ENCODE data around the gene LRBA. TPM values are rescaled to one million over a fixed set of nuclear protein-coding genes. Genes with fewer than 3 reads are reported as not detected.

Gene LRBA
- total RNA-seq, 1 experiment from 2014 or later, result 55.3 TPM

DNA sequence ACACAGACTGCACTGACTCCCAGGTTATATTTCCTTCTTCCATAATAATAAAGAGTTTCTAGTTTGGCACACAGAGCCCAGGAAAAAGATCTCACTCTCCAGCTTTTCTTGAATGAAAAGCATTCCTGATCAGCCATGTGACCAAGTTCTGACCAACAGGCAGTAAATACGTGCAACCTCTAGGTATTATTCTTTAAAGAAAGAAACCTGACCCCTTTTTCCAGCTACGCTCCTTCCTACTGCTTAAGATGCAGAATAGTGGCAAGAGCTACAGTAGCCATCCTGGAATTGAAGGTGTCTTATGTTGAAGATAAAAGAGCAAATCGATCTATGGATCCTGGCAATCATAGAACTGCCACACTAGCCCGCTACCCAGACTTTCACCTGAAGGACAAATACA is 76.7 kb downstream of the LRBA start:
- peak; percentile 45 for DNase-seq
- Histone ChIP-seq H3K79me2 (ENCODE audit: insufficient read depth, low read length) (peaks cover 2% of the 10 kb centered on the region; the same call in 1 of the 2 replicates), H3K4me1 (ENCODE audit: insufficient read depth, low read length) (peaks cover 2% of the 10 kb centered on the region; the same call in 1 of the 2 replicates), H2BK15ac (ENCODE audit: low read depth, low read length) (no peak overlapping the region), H3K9me3 (ENCODE audit: control insufficient read depth, low read depth, low read length) (no peaks in the 10 kb centered on the region), H3K4me2 (ENCODE audit: insufficient read depth, insufficient read length, low read length) (peak overlapping the region; percentile 36), H3K4ac (ENCODE audit: low read depth, low read length) (no peak overlapping the region), H4K20me1 (ENCODE audit: control insufficient read depth, insufficient read depth, insufficient read length) (no peaks in the 10 kb centered on the region), H2AFZ (ENCODE audit: low read length) (no peak overlapping the region), H3K79me1 (ENCODE audit: insufficient read depth, low read depth, low read length, poor library complexity, severe bottlenecking) (peaks cover 3% of the 10 kb centered on the region), H2BK5ac (ENCODE audit: insufficient read length, low read length) (no peak overlapping the region), H3K23ac (ENCODE audit: insufficient read length, low read depth, low read length) (no peak overlapping the region), H3K18ac (ENCODE audit: insufficient read length, low read depth, low read length) (no peak overlapping the region), H3K14ac (ENCODE audit: insufficient read depth, low read length) (no peak overlapping the region), H3K9ac (ENCODE audit: extremely low read depth, insufficient read length, low read length) (peak overlapping the region; percentile 50), H2AK5ac (ENCODE audit: insufficient read length, low read length) (no peak overlapping the region), H2BK12ac (ENCODE audit: insufficient read length, low read depth, low read length) (no peak overlapping the region), H2BK120ac (ENCODE audit: low read depth, low read length, poor library complexity, severe bottlenecking) (no peak overlapping the region), H4K5ac (ENCODE audit: insufficient read length, low read depth, low read length) (no peak overlapping the region), H4K91ac (ENCODE audit: insufficient read length, low read depth, low read length) (no peak overlapping the region), H3K27ac (ENCODE audit: insufficient read length, low read depth, low read length) (no peak overlapping the region), H4K8ac (replicated peaks; ENCODE audit: insufficient read length, low read depth, low read length) (no peak overlapping the region), H3K56ac (ENCODE audit: insufficient read length, low read depth, low read length) (no peak overlapping the region), H2BK20ac (ENCODE audit: low read depth, low read length, poor library complexity, severe bottlenecking) (no peak overlapping the region), H3K27me3 (ENCODE audit: insufficient read depth, low read length) (no peaks in the 10 kb centered on the region), H3K23me2 (ENCODE audit: insufficient read length, low read depth, low read length, poor library complexity, severe bottlenecking) (no peaks in the 10 kb centered on the region), H3T11ph (ENCODE audit: low read length) (no peak overlapping the region)
- Mint-ChIP-seq H3K36me3 (ENCODE audit: insufficient read depth in 1 of 3, low read depth in 3 of 3) (no peaks in the 10 kb centered on the region), H3K27me3 (ENCODE audit: low read depth) (no peaks in the 10 kb centered on the region), H3K27ac (peak overlapping the region; percentile 13 to 93 (median 50); a peak in 5 of 7 replicates), H3K4me1 (peaks cover 20 to 26% of the 10 kb centered on the region in 2 experiments), H3K9me3 (no peaks in the 10 kb centered on the region), H3K4me3 (peak overlapping the region in 1 of 2 experiments; percentile 38; a peak in 1 of 5 replicates)
- no CpG with 5 or more reads among the region's 4 CpGs for WGBS (ENCODE audit: extremely low coverage, insufficient read length, low lambda C conversion rate)
- TF ChIP-seq, protein P1, sequence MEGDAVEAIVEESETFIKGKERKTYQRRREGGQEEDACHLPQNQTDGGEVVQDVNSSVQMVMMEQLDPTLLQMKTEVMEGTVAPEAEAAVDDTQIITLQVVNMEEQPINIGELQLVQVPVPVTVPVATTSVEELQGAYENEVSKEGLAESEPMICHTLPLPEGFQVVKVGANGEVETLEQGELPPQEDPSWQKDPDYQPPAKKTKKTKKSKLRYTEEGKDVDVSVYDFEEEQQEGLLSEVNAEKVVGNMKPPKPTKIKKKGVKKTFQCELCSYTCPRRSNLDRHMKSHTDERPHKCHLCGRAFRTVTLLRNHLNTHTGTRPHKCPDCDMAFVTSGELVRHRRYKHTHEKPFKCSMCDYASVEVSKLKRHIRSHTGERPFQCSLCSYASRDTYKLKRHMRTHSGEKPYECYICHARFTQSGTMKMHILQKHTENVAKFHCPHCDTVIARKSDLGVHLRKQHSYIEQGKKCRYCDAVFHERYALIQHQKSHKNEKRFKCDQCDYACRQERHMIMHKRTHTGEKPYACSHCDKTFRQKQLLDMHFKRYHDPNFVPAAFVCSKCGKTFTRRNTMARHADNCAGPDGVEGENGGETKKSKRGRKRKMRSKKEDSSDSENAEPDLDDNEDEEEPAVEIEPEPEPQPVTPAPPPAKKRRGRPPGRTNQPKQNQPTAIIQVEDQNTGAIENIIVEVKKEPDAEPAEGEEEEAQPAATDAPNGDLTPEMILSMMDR (conservative IDR thresholded peaks at IDR 0.05), result no peak
